Muscle layer of duodenum (tissue), 2 donors: Measurements from ENCODE around the gene WFDC1.

Experiments used
- H3K27ac ChIP-seq: one replicate; pipeline ENCODE4 v1.7.0; 2013; ENCODE audit warnings: mild to moderate bottlenecking, low read length
- H3K27me3 ChIP-seq: one replicate; pipeline ENCODE4 v1.7.0; 2013; ENCODE audit warnings: low read depth, mild to moderate bottlenecking, control low read depth, low read length
- H3K36me3 ChIP-seq, 2 donors: one replicate each; pipeline ENCODE4 v1.7.0; 2013; ENCODE audit warnings: low read length in 2 of 2, control low read depth in 1 of 2, mild to moderate bottlenecking in 1 of 2; ENCODE audit not compliant: insufficient read depth in 2 of 2, control insufficient read depth in 1 of 2
- H3K4me1 ChIP-seq, 2 donors: one replicate each; pipeline ENCODE4 v1.7.0; 2013; ENCODE audit warnings: low read length in 2 of 2, mild to moderate bottlenecking in 2 of 2, control low read depth in 1 of 2, moderate library complexity in 1 of 2; ENCODE audit not compliant: insufficient read depth in 2 of 2, control insufficient read depth in 1 of 2
- H3K4me3 ChIP-seq, 2 donors: one replicate each; pipeline ENCODE4 v1.7.0; 2013; ENCODE audit warnings: low read length in 2 of 2, low read depth in 1 of 2, mild to moderate bottlenecking in 1 of 2
- H3K9me3 ChIP-seq, 2 donors: one replicate each; pipeline ENCODE4 v1.7.0; 2013; ENCODE audit warnings: low read length in 2 of 2, control low read depth in 1 of 2, mild to moderate bottlenecking in 1 of 2; ENCODE audit not compliant: control insufficient read depth in 1 of 2
- donor health status: healthy.

The WFDC1 gene

GRCh38 chr16:84359326-84359725, 64.6 kb downstream of the WFDC1 start:
- Histone ChIP-seq H3K27me3 (no peaks in the 10 kb centered on the region), H3K4me3 (no peak overlapping the region), H3K4me1 (peaks cover 0 to 6% of the 10 kb centered on the region in 2 donors), H3K9me3 (no peaks in the 10 kb centered on the region), H3K27ac (no peak overlapping the region), H3K36me3 (no peaks in the 10 kb centered on the region)

GRCh38 chr16:84360170-84360569, 65.5 kb downstream of the WFDC1 start:
- no peaks in the 10 kb centered on the region for H3K36me3 ChIP-seq
- H3K4me1 ChIP-seq = peaks cover 0 to 6% of the 10 kb centered on the region in 2 donors
- H3K27ac ChIP-seq = no peak overlapping the region
- no peaks in the 10 kb centered on the region for H3K9me3 ChIP-seq
- H3K27me3 ChIP-seq = no peaks in the 10 kb centered on the region
- H3K4me3 ChIP-seq = no peak overlapping the region

- Histone ChIP-seq H3K27ac (no peak overlapping the region), H3K36me3 (no peaks in the 10 kb centered on the region), H3K27me3 (no peaks in the 10 kb centered on the region), H3K4me3 (no peak overlapping the region), H3K9me3 (no peaks in the 10 kb centered on the region), H3K4me1 (peaks cover 0 to 6% of the 10 kb centered on the region in 2 donors)
Measured at GRCh38 chr16:84360748-84361147, 66.1 kb downstream of the WFDC1 start.

- Histone ChIP-seq H3K36me3 (no peaks in the 10 kb centered on the region), H3K27ac (no peak overlapping the region), H3K4me3 (no peak overlapping the region), H3K27me3 (no peaks in the 10 kb centered on the region), H3K4me1 (peaks cover 0 to 6% of the 10 kb centered on the region in 2 donors), H3K9me3 (no peaks in the 10 kb centered on the region)
Measured at GRCh38 chr16:84361546-84361945, 66.9 kb downstream of the WFDC1 start.

GRCh38 chr16:84362471-84362941, 67.8 kb downstream of the WFDC1 start:
- Histone ChIP-seq H3K36me3 (no peaks in the 10 kb centered on the region), H3K9me3 (no peaks in the 10 kb centered on the region), H3K4me3 (no peak overlapping the region), H3K27ac (no peak overlapping the region), H3K27me3 (peaks cover 5% of the 10 kb centered on the region), H3K4me1 (peaks cover 0 to 2% of the 10 kb centered on the region in 2 donors)

GRCh38 chr16:84366208-84366607, 71.5 kb downstream of the WFDC1 start:
- H3K27ac ChIP-seq = no peak overlapping the region
- peaks cover 0 to 15% of the 10 kb centered on the region in 2 donors for H3K4me1 ChIP-seq
- H3K27me3 ChIP-seq = peaks cover 23% of the 10 kb centered on the region
- no peak overlapping the region for H3K4me3 ChIP-seq
- H3K36me3 ChIP-seq = no peaks in the 10 kb centered on the region
- H3K9me3 ChIP-seq = no peaks in the 10 kb centered on the region

GRCh38 chr16:84367297-84367680, 72.6 kb downstream of the WFDC1 start:
- peaks cover 0 to 15% of the 10 kb centered on the region in 2 donors for H3K4me1 ChIP-seq
- peaks cover 23% of the 10 kb centered on the region for H3K27me3 ChIP-seq
- no peaks in the 10 kb centered on the region for H3K36me3 ChIP-seq
- H3K27ac ChIP-seq = no peak overlapping the region
- no peak overlapping the region for H3K4me3 ChIP-seq
- no peaks in the 10 kb centered on the region for H3K9me3 ChIP-seq

GRCh38 chr16:84367750-84368307, 73.2 kb downstream of the WFDC1 start:
- Histone ChIP-seq H3K4me1 (peaks cover 0 to 15% of the 10 kb centered on the region in 2 donors), H3K4me3 (peak overlapping the region in 1 of 2 donors; percentile 36), H3K27me3 (peaks cover 23% of the 10 kb centered on the region), H3K9me3 (no peaks in the 10 kb centered on the region), H3K36me3 (no peaks in the 10 kb centered on the region), H3K27ac (no peak overlapping the region)

- Histone ChIP-seq H3K27me3 (peaks cover 23% of the 10 kb centered on the region), H3K4me3 (peak within 1 kb of the TSS; percentile 36 to 57), H3K36me3 (no peaks in the 10 kb centered on the region), H3K27ac (peak within 1 kb of the TSS; percentile 62), H3K4me1 (peaks cover 0 to 15% of the 10 kb centered on the region in 2 donors), H3K9me3 (no peaks in the 10 kb centered on the region)
Measured at GRCh38 chr16:84368308-84368996, 73.8 kb downstream of the WFDC1 start, which contains the start of gene ATP2C2. Gene ATP2C2 (plus strand): TSS chr16:84368538. CDS start chr16:84368616, 78 bp downstream.

- peak overlapping the region in 1 of 2 donors; percentile 57 for H3K4me3 ChIP-seq
- peaks cover 0 to 15% of the 10 kb centered on the region in 2 donors for H3K4me1 ChIP-seq
- H3K27ac ChIP-seq = peak overlapping the region; percentile 62
- peaks cover 23% of the 10 kb centered on the region for H3K27me3 ChIP-seq
- H3K9me3 ChIP-seq = no peaks in the 10 kb centered on the region
- no peaks in the 10 kb centered on the region for H3K36me3 ChIP-seq
Measured at GRCh38 chr16:84369105-84369504, 74.4 kb downstream of the WFDC1 start.

- Histone ChIP-seq H3K27me3 (peaks cover 23% of the 10 kb centered on the region), H3K4me1 (peaks cover 0 to 15% of the 10 kb centered on the region in 2 donors), H3K4me3 (peak overlapping the region in 1 of 2 donors; percentile 28), H3K36me3 (no peaks in the 10 kb centered on the region), H3K27ac (peak overlapping the region; percentile 45), H3K9me3 (no peaks in the 10 kb centered on the region)
Measured at GRCh38 chr16:84369938-84370627, 75.4 kb downstream of the WFDC1 start.
